ENCODE results near the gene LEF1.

LEF1 gene

DNA sequence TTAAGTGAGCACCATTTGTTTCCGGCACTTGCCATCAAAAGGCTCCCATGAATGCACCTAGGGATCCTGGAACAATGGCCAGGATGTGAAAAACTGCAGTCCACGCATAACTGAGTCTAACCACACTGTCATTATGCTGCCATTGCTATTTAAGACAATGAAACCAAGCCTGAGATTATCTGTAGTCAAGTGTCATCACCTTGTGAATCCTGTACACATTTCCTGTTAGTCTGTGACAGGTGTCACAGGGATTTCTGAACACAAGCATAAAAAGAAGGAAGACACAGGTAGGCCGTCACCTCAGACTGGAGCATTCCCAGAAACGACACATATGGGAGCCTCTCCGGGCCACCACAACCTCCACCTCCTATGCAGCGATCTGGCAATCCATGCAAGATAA, 112.3 kb downstream of the LEF1 start:
- H3K4me3 ChIP-seq (replicated peaks; ENCODE audit: low read depth, low read length), result no peak overlapping the region
- no peaks in the 10 kb centered on the region for H3K36me3 ChIP-seq (ENCODE audit: control insufficient read depth, insufficient read depth, low read length)
- DNase-seq (ENCODE audit: extremely low read depth, insufficient read length), result no peak
- H3K27me3 ChIP-seq (replicated peaks; ENCODE audit: control insufficient read depth, insufficient read depth, low read length), result no peaks in the 10 kb centered on the region
- TF ChIP-seq, protein P1, sequence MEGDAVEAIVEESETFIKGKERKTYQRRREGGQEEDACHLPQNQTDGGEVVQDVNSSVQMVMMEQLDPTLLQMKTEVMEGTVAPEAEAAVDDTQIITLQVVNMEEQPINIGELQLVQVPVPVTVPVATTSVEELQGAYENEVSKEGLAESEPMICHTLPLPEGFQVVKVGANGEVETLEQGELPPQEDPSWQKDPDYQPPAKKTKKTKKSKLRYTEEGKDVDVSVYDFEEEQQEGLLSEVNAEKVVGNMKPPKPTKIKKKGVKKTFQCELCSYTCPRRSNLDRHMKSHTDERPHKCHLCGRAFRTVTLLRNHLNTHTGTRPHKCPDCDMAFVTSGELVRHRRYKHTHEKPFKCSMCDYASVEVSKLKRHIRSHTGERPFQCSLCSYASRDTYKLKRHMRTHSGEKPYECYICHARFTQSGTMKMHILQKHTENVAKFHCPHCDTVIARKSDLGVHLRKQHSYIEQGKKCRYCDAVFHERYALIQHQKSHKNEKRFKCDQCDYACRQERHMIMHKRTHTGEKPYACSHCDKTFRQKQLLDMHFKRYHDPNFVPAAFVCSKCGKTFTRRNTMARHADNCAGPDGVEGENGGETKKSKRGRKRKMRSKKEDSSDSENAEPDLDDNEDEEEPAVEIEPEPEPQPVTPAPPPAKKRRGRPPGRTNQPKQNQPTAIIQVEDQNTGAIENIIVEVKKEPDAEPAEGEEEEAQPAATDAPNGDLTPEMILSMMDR (IDR thresholded peaks at IDR 0.05; ENCODE audit: insufficient read depth, low read length, poor library complexity, severe bottlenecking), result no peak

GRCh38 chr4:108055787-108056186, 112.9 kb downstream of the LEF1 start:
- no peaks in the 10 kb centered on the region for H3K27me3 ChIP-seq (replicated peaks; ENCODE audit: control insufficient read depth, insufficient read depth, low read length)
- TF ChIP-seq, protein P1 (IDR thresholded peaks at IDR 0.05; ENCODE audit: insufficient read depth, low read length, poor library complexity, severe bottlenecking), result no peak
- no peak overlapping the region for H3K4me3 ChIP-seq (replicated peaks; ENCODE audit: low read depth, low read length)
- H3K36me3 ChIP-seq (ENCODE audit: control insufficient read depth, insufficient read depth, low read length), result no peaks in the 10 kb centered on the region
- no peak for DNase-seq (ENCODE audit: extremely low read depth, insufficient read length)

- Histone ChIP-seq H3K27me3 (replicated peaks; ENCODE audit: control insufficient read depth, insufficient read depth, low read length) (no peaks in the 10 kb centered on the region), H3K36me3 (ENCODE audit: control insufficient read depth, insufficient read depth, low read length) (no peaks in the 10 kb centered on the region), H3K4me3 (replicated peaks; ENCODE audit: low read depth, low read length) (no peak overlapping the region)
- DNase-seq (ENCODE audit: extremely low read depth, insufficient read length), result no peak
- TF ChIP-seq, protein P1 (IDR thresholded peaks at IDR 0.05; ENCODE audit: insufficient read depth, low read length, poor library complexity, severe bottlenecking), result no peak
Measured at GRCh38 chr4:108054025-108054638, 114.6 kb downstream of the LEF1 start.

GRCh38 chr4:108053251-108053711, 115.5 kb downstream of the LEF1 start:
- DNase-seq (ENCODE audit: extremely low read depth, insufficient read length), result no peak
- Histone ChIP-seq H3K36me3 (ENCODE audit: control insufficient read depth, insufficient read depth, low read length) (no peaks in the 10 kb centered on the region), H3K4me3 (replicated peaks; ENCODE audit: low read depth, low read length) (no peak overlapping the region), H3K27me3 (replicated peaks; ENCODE audit: control insufficient read depth, insufficient read depth, low read length) (no peaks in the 10 kb centered on the region)
- TF ChIP-seq, protein P1 (IDR thresholded peaks at IDR 0.05; ENCODE audit: insufficient read depth, low read length, poor library complexity, severe bottlenecking), result no peak

GRCh38 chr4:108052558-108053120, 116.1 kb downstream of the LEF1 start:
- Histone ChIP-seq H3K4me3 (replicated peaks; ENCODE audit: low read depth, low read length) (no peak overlapping the region), H3K36me3 (ENCODE audit: control insufficient read depth, insufficient read depth, low read length) (no peaks in the 10 kb centered on the region), H3K27me3 (replicated peaks; ENCODE audit: control insufficient read depth, insufficient read depth, low read length) (no peaks in the 10 kb centered on the region)
- TF ChIP-seq, protein P1 (IDR thresholded peaks at IDR 0.05; ENCODE audit: insufficient read depth, low read length, poor library complexity, severe bottlenecking), result no peak
- no peak for DNase-seq (ENCODE audit: extremely low read depth, insufficient read length)

Measured in GM06990 (cell line).